Right atrium auricular region (tissue), 2 donors: Measurements from ENCODE around the gene PLCD4. TPM values are rescaled to one million over a fixed set of nuclear protein-coding genes. Genes with fewer than 3 reads are reported as not detected.

Experiments
- DNase-seq: peaks from one replicate; pipeline ENCODE4 v3.0.0-alpha.2; 2019; ENCODE audit warnings: low spot score
- H3K27ac ChIP-seq, 2 donors: fragments of 200-600 bp; sonication (generic); 1 replicate in 1 of 2; 2 replicates in 1 of 2; pipeline ENCODE4 v1.5.1; 2016 to 2019
- H3K27me3 ChIP-seq, 2 donors: fragments of 200-600 bp; sonication (generic); one replicate each; pipeline versions ENCODE4 v1.5.1 to v1.6.0; 2017 to 2019
- H3K36me3 ChIP-seq: fragments of 200-600 bp; sonication (generic); one replicate; pipeline ENCODE4 v1.5.1; 2016
- H3K4me1 ChIP-seq, 2 donors: fragments of 200-600 bp; sonication (generic); one replicate each; pipeline versions ENCODE4 v1.5.1 to v1.6.0; 2017 to 2019
- H3K4me3 ChIP-seq, 2 donors: fragments of 200-600 bp; sonication (generic); 1 replicate in 1 of 2; 2 replicates in 1 of 2; pipeline ENCODE4 v1.5.1; 2017 to 2019; ENCODE audit warnings: mild to moderate bottlenecking in 1 of 2, moderate library complexity in 1 of 2
- H3K9me3 ChIP-seq, 2 donors: fragments of 200-600 bp; sonication (generic); one replicate each; pipeline ENCODE4 v1.5.1; 2019
- CTCF ChIP-seq, 2 donors: fragments of 200-600 bp; sonication (generic); IDR thresholded peaks; one replicate each; pipeline ENCODE4 v1.5.1; 2019; ENCODE audit warnings: antibody characterized with exemption in 2 of 2
- total RNA-seq, 2 donors: library from RNA; depleted of rRNA; stranded (reverse); fragments of >200 nt; gene quantifications; one replicate each; pipeline ENCODE4 v1.1.0, GENCODE V29; 2016

Gene PLCD4
- total RNA-seq, 2 donors from 2014 or later: 0.51 to 0.70 TPM

GRCh38 chr2:218648088-218648786 lies 40.5 kb downstream of the PLCD4 start:
- no peak overlapping the region for H3K4me3 ChIP-seq
- no peaks in the 10 kb centered on the region for H3K27me3 ChIP-seq
- peak; percentile 79 to 82 for TF ChIP-seq CTCF (IDR thresholded peaks at IDR 0.05)
- no peaks in the 10 kb centered on the region for H3K9me3 ChIP-seq
- H3K36me3 ChIP-seq: peaks cover 92% of the 10 kb centered on the region
- H3K27ac ChIP-seq: no peak overlapping the region
- H3K4me1 ChIP-seq: no peaks in the 10 kb centered on the region
- no peak for DNase-seq

GRCh38 chr2:218648787-218649100 lies 41.0 kb downstream of the PLCD4 start:
- Histone ChIP-seq H3K36me3 (peaks cover 92% of the 10 kb centered on the region), H3K27ac (no peak overlapping the region), H3K9me3 (no peaks in the 10 kb centered on the region), H3K4me3 (no peak overlapping the region), H3K27me3 (no peaks in the 10 kb centered on the region), H3K4me1 (no peaks in the 10 kb centered on the region)
- no peak for TF ChIP-seq CTCF (IDR thresholded peaks at IDR 0.05)
- DNase-seq: no peak

GRCh38 chr2:218655751-218656150 lies 48.1 kb downstream of the PLCD4 start:
- no peak for DNase-seq
- Histone ChIP-seq H3K9me3 (no peaks in the 10 kb centered on the region), H3K27ac (peak overlapping the region in 1 of 2 donors; percentile 43), H3K4me3 (no peak overlapping the region), H3K36me3 (peaks cover 60% of the 10 kb centered on the region), H3K27me3 (no peaks in the 10 kb centered on the region), H3K4me1 (peaks cover 0 to 31% of the 10 kb centered on the region in 2 donors)
- no peak for TF ChIP-seq CTCF (IDR thresholded peaks at IDR 0.05)

GRCh38 chr2:218658671-218659257 lies 51.1 kb downstream of the PLCD4 start:
- Histone ChIP-seq H3K27ac (peak overlapping the region; percentile 65 to 68), H3K27me3 (no peaks in the 10 kb centered on the region), H3K36me3 (peaks cover 45% of the 10 kb centered on the region), H3K9me3 (no peaks in the 10 kb centered on the region), H3K4me1 (peaks cover 0 to 31% of the 10 kb centered on the region in 2 donors), H3K4me3 (peak overlapping the region; percentile 68 to 70)
- DNase-seq: no peak
- TF ChIP-seq CTCF (IDR thresholded peaks at IDR 0.05): no peak

- no peaks in the 10 kb centered on the region for H3K27me3 ChIP-seq
- peak within 1 kb of the TSS; percentile 65 to 68 for H3K27ac ChIP-seq
- peak; percentile 92 for DNase-seq
- H3K36me3 ChIP-seq: peaks cover 45% of the 10 kb centered on the region
- H3K4me1 ChIP-seq: peaks cover 0 to 31% of the 10 kb centered on the region in 2 donors
- no peaks in the 10 kb centered on the region for H3K9me3 ChIP-seq
- peak within 1 kb of the TSS; percentile 68 to 70 for H3K4me3 ChIP-seq
- no peak for TF ChIP-seq CTCF (IDR thresholded peaks at IDR 0.05)
These were observed 51.7 kb downstream of the PLCD4 start, which contains the start of the genes BCS1L and ZNF142 for GRCh38 chr2:218659258-218659987. TSS of gene BCS1L (plus strand) at chr2:218659683. CDS start at chr2:218660988, 1,305 bp downstream. TSS of gene ZNF142 (minus strand) at chr2:218659623. CDS start at chr2:218656429, 3,194 bp downstream.
